Pancreas (tissue), 10 donors: ENCODE measurements around the gene EGLN3. TPM values are rescaled to one million over a fixed set of nuclear protein-coding genes. Genes with fewer than 3 reads are reported as not detected.

ENCODE experiments used
- ATAC-seq, 4 donors: fragments of 200-7000 bp; cut with Tn5 transposase; one replicate each; pipeline versions ENCODE4 v1.8.0 to v1.9.1; 2020; ENCODE audit warnings: mild to moderate bottlenecking in 4 of 4, moderate library complexity in 4 of 4
- DNase-seq, 6 donors: peaks; one replicate each; pipeline ENCODE4 v3.0.0-alpha.2; 2020
- FAIRE-seq: peaks from 2 replicates; lab custom pipeline; 2012; peaks lifted over from hg19 to GRCh38; lab: Jason Lieb, UNC
- H3K27ac ChIP-seq, 4 donors: fragments of 200-600 bp; sonication (generic); 1 replicate in 3 of 4; 2 replicates in 1 of 4; pipeline versions ENCODE4 v1.5.0 to v1.8.0; 2020
- H3K27me3 ChIP-seq, 4 donors: fragments of 200-600 bp; one replicate each; pipeline ENCODE4 v1.8.0; 2021
- H3K36me3 ChIP-seq, 3 donors: fragments of 200-600 bp; sonication (generic) in 1 of 3; one replicate each; pipeline versions ENCODE4 v1.5.0 to v1.8.0; 2020 to 2021
- H3K4me1 ChIP-seq, 3 donors: fragments of 200-600 bp; one replicate each; pipeline ENCODE4 v1.8.0; 2021
- H3K4me3 ChIP-seq, 4 donors: fragments of 200-600 bp; sonication (generic) in 2 of 4; one replicate each; pipeline versions ENCODE4 v1.5.0 to v1.8.0; 2020 to 2021
- H3K9me3 ChIP-seq, 4 donors: fragments of 200-600 bp; one replicate each; pipeline ENCODE4 v1.8.0; 2021
- CTCF ChIP-seq, 4 donors: fragments of 200-600 bp; sonication (generic) in 3 of 4; IDR thresholded peaks; one replicate each; pipeline versions ENCODE4 v1.5.0 to v1.8.0; 2021; ENCODE audit warnings: antibody characterized with exemption in 4 of 4
- WGBS, 2 donors: extraction: QIAGEN DNeasy Blood & Tissue Kit; methylation state at CpG; one replicate each; pipeline ENCODE4 v1.1.7; 2013; 5-methylcytosine and 5-hydroxymethylcytosine counted together
- intact Hi-C, 3 donors: fragments of 100-400 bp; cut with DNase I; formaldehyde crosslinking; loops; one replicate each; pipeline versions ENCODE4 v1.11.1 to v1.14.2; 2022
- polyA plus RNA-seq, 2 donors: library from polyadenylated mRNA; stranded (reverse); fragments of 200-250 nt; gene quantifications; one replicate each; pipeline ENCODE4 v1.2.3, GENCODE V29; 2013
- total RNA-seq, 6 donors: library from RNA; stranded (reverse); fragmentation: NEBNext Ultra II Directional in 4 of 6; extraction: Animal tissue kit (Norgen Biotek cat#: 25700) in 4 of 6; gene quantifications; one replicate each; pipeline versions ENCODE4 v1.2.1 to v1.2.4, GENCODE V29; 2021 to 2023
- donor health status: healthy with polysubstance abuse.
- donor health status: DM: no; HTN: no; CAD: no; lungs with moderate emphysema.
- donor health status: DM: no; HTN: no; CAD: no.
- donor health status: control.
- donor health status: control.
- donor health status: Bipolar disorder and iron deficiency.
- donor health status: DM: yes; HTN: yes; CAD: no.
- donor health status: DM: no; HTN: no; CAD: no.
- donor health status: DM: no; HTN: no; CAD: no.
- donor health status: DM: yes; HTN: yes; CAD: no.

EGLN3 gene
- total and polyA plus RNA-seq, 8 donors = 1.2 to 14.5 (median 2.9) TPM

GRCh38 chr14:33880330-33880729, 70.5 kb downstream of the EGLN3 start:
- DNase-seq (no peak), ATAC-seq (no peak), FAIRE-seq (no peak)
- TF ChIP-seq CTCF (IDR thresholded peaks at IDR 0.05) = no peak
- WGBS, 2 donors = 59 to 67% methylated on average over 1 of the region's 1 CpG
- Histone ChIP-seq H3K36me3 (no peaks in the 10 kb centered on the region), H3K27me3 (no peaks in the 10 kb centered on the region), H3K27ac (no peak overlapping the region), H3K4me3 (no peak overlapping the region), H3K4me1 (no peaks in the 10 kb centered on the region), H3K9me3 (no peaks in the 10 kb centered on the region)
- intact Hi-C loops = no loop called here

- intact Hi-C loops = no loop called here
- 78 to 86% methylated on average over 3 of the region's 3 CpGs for WGBS, 2 donors
- FAIRE-seq (no peak), ATAC-seq (no peak), DNase-seq (no peak)
- H3K4me1 ChIP-seq = no peaks in the 10 kb centered on the region
- no peaks in the 10 kb centered on the region for H3K27me3 ChIP-seq
- H3K4me3 ChIP-seq = no peak overlapping the region
- no peak for TF ChIP-seq CTCF (IDR thresholded peaks at IDR 0.05)
- H3K9me3 ChIP-seq = no peaks in the 10 kb centered on the region
- no peak overlapping the region for H3K27ac ChIP-seq
- no peaks in the 10 kb centered on the region for H3K36me3 ChIP-seq
Observed at GRCh38 chr14:33879684-33880286, 71.1 kb downstream of the EGLN3 start.

GRCh38 chr14:33876274-33876673, 74.6 kb downstream of the EGLN3 start:
- no peak for TF ChIP-seq CTCF (IDR thresholded peaks at IDR 0.05)
- intact Hi-C loops = no loop called here
- Histone ChIP-seq H3K9me3 (no peaks in the 10 kb centered on the region), H3K4me1 (no peaks in the 10 kb centered on the region), H3K27ac (no peak overlapping the region), H3K4me3 (no peak overlapping the region), H3K36me3 (no peaks in the 10 kb centered on the region), H3K27me3 (no peaks in the 10 kb centered on the region)
- no peak for FAIRE-seq
- ATAC-seq = no peak
- DNase-seq = no peak
- WGBS, 2 donors = 92 to 93% methylated on average over 2 of the region's 2 CpGs
